Heart right ventricle (tissue), 16 donors: ENCODE results near the gene METTL26. TPM values are rescaled to one million over a fixed set of nuclear protein-coding genes. Genes with fewer than 3 reads are reported as not detected.
A peak's percentile ranks its signal among the peaks of the same experiment; 100 is the strongest.

Experiments used
- ATAC-seq, 8 donors: fragments of 200-7000 bp; cut with Tn5 transposase; one replicate each; pipeline ENCODE4 v1.9.1; 2020; ENCODE audit warnings: mild to moderate bottlenecking in 8 of 8, moderate library complexity in 8 of 8, moderate number of reproducible peaks in 1 of 8
- DNase-seq, 2 donors: peaks; one replicate each; pipeline ENCODE4 v3.0.0-alpha.2; 2020
- H3K27ac ChIP-seq, 10 donors: fragments of 200-600 bp; sonication (generic) in 2 of 10; one replicate each; pipeline versions ENCODE4 v1.5.0 to v1.8.0; 2020 to 2022; ENCODE audit warnings: mild to moderate bottlenecking in 3 of 10
- H3K27me3 ChIP-seq, 7 donors: fragments of 200-600 bp; one replicate each; pipeline ENCODE4 v1.8.0; 2021 to 2022; ENCODE audit warnings: mild to moderate bottlenecking in 2 of 7
- H3K36me3 ChIP-seq, 9 donors: fragments of 200-600 bp; sonication (generic) in 1 of 9; one replicate each; pipeline versions ENCODE4 v1.5.0 to v1.8.0; 2020 to 2022; ENCODE audit warnings: mild to moderate bottlenecking in 2 of 9
- H3K4me1 ChIP-seq, 9 donors: fragments of 200-600 bp; sonication (generic) in 1 of 9; one replicate each; pipeline versions ENCODE4 v1.5.0 to v1.8.0; 2020 to 2022; ENCODE audit warnings: mild to moderate bottlenecking in 4 of 9
- H3K4me3 ChIP-seq, 10 donors: fragments of 200-600 bp; sonication (generic) in 2 of 10; one replicate each; pipeline versions ENCODE4 v1.5.0 to v1.8.0; 2020 to 2022; ENCODE audit warnings: mild to moderate bottlenecking in 7 of 10, moderate library complexity in 2 of 10
- H3K9me3 ChIP-seq, 11 donors: fragments of 200-600 bp in 10 of 11; sonication (generic) in 2 of 11; one replicate each; pipeline versions ENCODE4 v1.5.0 to v1.8.0; 2013 to 2022; ENCODE audit warnings: mild to moderate bottlenecking in 2 of 11, control low read depth in 1 of 11, moderate library complexity in 1 of 11
- WGBS, 2 donors: extraction: QIAGEN DNeasy Blood & Tissue Kit; methylation state at CpG; one replicate each; pipeline ENCODE4 v1.1.7; 2013; ENCODE audit warnings: inconsistent platforms in 1 of 2; 5-methylcytosine and 5-hydroxymethylcytosine counted together
- intact Hi-C, 10 donors: fragments of 100-400 bp; cut with DNase I; formaldehyde crosslinking; loops; one replicate each; pipeline versions ENCODE4 v1.11.1 to v1.14.2; 2022
- polyA plus RNA-seq, 2 donors: library from polyadenylated mRNA; stranded (reverse); fragments of 200-250 nt; gene quantifications; one replicate each; pipeline ENCODE4 v1.2.3, GENCODE V29; 2013
- total RNA-seq, 10 donors: library from RNA; stranded (reverse); fragmentation: NEBNext Ultra II Directional in 3 of 10; extraction: Animal tissue kit (Norgen Biotek cat#: 25700) in 3 of 10; gene quantifications; one replicate each; pipeline versions ENCODE4 v1.2.1 to v1.2.4, GENCODE V29; 2021 to 2023
- TF ChIP-seq, protein P1 (sequence below), 9 donors: fragments of 200-600 bp; sonication (generic) in 2 of 9; IDR thresholded peaks; one replicate each; pipeline versions ENCODE4 v1.5.0 to v1.8.0; 2021 to 2022; ENCODE audit warnings: antibody characterized with exemption in 9 of 9, mild to moderate bottlenecking in 5 of 9, moderate library complexity in 1 of 9
- donor health status: Arrhythmogenic right ventricular cardiomyopathy.
- donor health status: ischemic (EF 13 %, LVEDD 7.1; RV severe dilation, severe dysfunction).
- donor health status: healthy with polysubstance abuse.
- donor health status: DM: no; HTN: yes; CAD: no.
- donor health status: DM: no; HTN: no; CAD: no.
- donor health status: ischemic (EF 25% LVEDD 6.9; RV normal size, moderate dysfunction).
- donor health status: ischemic (EF 25% LVEDD 5.7; RV mildly dilated, moderate dysfunction).
- donor health status: healthy.
- donor health status: DM: yes; HTN: yes; CAD: no.
- donor health status: Ischemic cardiomyopathy.
- donor health status: ischemic (EF 35%, LVEDD 5.7; RV mildly dilated, moderate dysfunction).
- donor health status: nonischemic (EF 11% LVEDD 7.7; RV severe dilation, severe dysfunction).
- donor health status: DM: yes; HTN: yes; CAD: no.
- donor health status: PGD.
- donor health status: ischemic (EF 29% LVEDD 5.4; RV normal size, mild dysfunction).
- donor health status: nonischemic (EF 23%, LVEDD 6.1; RV moderate dilation, normal function).

METTL26 gene
- total and polyA plus RNA-seq, 12 donors, result 34.5 to 237 (median 44.8) TPM

DNA sequence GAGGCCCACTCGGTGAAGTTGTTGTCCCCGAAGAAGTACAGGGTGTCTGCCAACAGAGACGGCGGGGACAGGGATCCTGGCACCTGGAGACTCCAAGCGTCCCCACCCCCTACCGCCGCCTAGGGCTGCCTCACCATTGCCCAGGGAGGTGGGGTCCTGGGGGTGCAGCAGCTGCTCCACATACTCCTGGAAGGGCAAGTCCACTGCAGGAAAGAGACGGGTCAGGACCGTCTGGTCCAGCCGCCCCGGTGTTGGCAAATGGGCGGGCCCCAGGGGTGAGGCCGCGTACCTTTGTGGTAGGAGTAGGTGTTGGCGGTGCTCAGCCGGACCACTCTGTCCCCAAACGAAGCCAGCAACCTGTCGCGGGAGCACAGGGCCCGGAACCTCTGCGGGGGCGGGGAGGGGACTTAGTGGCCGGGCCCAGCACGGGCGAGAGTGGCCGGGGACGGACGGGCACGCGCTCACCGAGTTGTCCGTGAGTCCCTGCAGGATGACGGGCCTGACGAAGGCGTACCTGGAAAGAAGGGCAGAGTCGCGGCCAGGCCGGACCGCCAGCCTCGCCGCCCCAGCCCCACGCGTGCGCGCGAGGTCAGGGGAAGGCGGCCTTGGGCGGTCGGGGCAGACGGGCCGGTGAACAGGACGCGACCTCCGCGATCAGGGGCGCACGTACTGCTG is 47.4 kb upstream of the METTL26 start:
- no peak for ATAC-seq
- TF ChIP-seq, protein P1, sequence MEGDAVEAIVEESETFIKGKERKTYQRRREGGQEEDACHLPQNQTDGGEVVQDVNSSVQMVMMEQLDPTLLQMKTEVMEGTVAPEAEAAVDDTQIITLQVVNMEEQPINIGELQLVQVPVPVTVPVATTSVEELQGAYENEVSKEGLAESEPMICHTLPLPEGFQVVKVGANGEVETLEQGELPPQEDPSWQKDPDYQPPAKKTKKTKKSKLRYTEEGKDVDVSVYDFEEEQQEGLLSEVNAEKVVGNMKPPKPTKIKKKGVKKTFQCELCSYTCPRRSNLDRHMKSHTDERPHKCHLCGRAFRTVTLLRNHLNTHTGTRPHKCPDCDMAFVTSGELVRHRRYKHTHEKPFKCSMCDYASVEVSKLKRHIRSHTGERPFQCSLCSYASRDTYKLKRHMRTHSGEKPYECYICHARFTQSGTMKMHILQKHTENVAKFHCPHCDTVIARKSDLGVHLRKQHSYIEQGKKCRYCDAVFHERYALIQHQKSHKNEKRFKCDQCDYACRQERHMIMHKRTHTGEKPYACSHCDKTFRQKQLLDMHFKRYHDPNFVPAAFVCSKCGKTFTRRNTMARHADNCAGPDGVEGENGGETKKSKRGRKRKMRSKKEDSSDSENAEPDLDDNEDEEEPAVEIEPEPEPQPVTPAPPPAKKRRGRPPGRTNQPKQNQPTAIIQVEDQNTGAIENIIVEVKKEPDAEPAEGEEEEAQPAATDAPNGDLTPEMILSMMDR (IDR thresholded peaks at IDR 0.05), result no peak
- peaks cover 0 to 48% (median 19%) of the 10 kb centered on the region in 9 donors for H3K36me3 ChIP-seq
- intact Hi-C loops, result no loop called here
- peak overlapping the region in 9 of 10 donors; percentile 64 to 88 (median 82) for H3K27ac ChIP-seq
- peak overlapping the region; percentile 40 to 94 (median 76) for H3K4me3 ChIP-seq
- 13 to 14% methylated on average over 54 to 57 of the region's 57 CpGs for WGBS, 2 donors
- H3K4me1 ChIP-seq, result peaks cover 33 to 64% (median 51%) of the 10 kb centered on the region in 9 donors
- DNase-seq, result no peak
- H3K9me3 ChIP-seq, result no peaks in the 10 kb centered on the region
- no peaks in the 10 kb centered on the region for H3K27me3 ChIP-seq

DNA sequence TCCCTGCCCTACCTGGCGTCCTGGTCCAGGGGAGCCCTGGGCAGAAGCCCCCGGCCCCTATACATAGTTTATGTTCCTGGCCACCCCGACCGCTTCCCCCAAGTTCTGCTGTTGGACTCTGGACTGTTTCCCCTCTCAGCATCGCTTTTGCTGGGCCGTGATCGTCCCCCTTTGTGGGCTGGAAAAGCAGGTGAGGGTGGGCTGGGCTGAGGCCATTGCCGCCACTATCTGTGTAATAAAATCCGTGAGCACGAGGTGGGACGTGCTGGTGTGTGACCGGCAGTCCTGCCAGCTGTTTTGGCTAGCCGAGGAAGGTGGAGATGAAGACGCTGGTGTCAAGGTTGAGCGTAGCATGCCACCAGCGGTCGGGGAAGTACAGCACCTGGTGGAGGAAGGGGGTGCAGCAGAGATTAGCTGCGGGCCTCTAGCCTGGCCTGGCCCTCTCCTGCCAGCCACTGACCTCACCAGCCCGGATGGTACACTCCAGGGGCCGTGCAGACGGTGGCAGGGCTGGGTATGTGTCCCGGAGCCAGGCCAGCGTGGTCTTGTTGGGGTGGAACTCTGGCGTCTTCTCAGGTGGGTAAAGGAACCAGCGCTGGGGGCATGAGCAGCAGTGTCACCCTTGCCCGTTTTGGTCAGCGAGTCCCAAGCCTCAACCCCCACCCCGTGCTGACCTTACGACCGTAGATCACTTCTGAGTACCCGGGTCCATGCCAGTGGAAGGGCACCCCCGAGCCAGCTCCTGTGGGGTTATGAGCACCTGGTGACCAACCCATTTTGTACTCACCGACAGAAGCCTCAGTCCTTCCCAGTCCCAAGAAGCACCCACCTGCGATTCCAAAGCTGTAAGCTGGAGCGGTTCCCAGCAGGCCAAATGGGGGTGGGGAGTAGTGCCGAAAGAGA is 46.6 kb upstream of the METTL26 start:
- 85 to 86% methylated on average over 36 of the region's 36 CpGs for WGBS, 2 donors
- DNase-seq (no peak), ATAC-seq (no peak)
- no peaks in the 10 kb centered on the region for H3K9me3 ChIP-seq
- TF ChIP-seq, protein P1 (IDR thresholded peaks at IDR 0.05), result no peak
- intact Hi-C loops, result no loop called here
- H3K4me3 ChIP-seq, result peak overlapping the region in 5 of 10 donors; percentile 76 to 94 (median 81)
- H3K36me3 ChIP-seq, result peaks cover 0 to 45% (median 19%) of the 10 kb centered on the region in 9 donors
- peaks cover 33 to 63% (median 50%) of the 10 kb centered on the region in 9 donors for H3K4me1 ChIP-seq
- peak overlapping the region in 1 of 10 donors; percentile 82 for H3K27ac ChIP-seq
- H3K27me3 ChIP-seq, result no peaks in the 10 kb centered on the region

DNA sequence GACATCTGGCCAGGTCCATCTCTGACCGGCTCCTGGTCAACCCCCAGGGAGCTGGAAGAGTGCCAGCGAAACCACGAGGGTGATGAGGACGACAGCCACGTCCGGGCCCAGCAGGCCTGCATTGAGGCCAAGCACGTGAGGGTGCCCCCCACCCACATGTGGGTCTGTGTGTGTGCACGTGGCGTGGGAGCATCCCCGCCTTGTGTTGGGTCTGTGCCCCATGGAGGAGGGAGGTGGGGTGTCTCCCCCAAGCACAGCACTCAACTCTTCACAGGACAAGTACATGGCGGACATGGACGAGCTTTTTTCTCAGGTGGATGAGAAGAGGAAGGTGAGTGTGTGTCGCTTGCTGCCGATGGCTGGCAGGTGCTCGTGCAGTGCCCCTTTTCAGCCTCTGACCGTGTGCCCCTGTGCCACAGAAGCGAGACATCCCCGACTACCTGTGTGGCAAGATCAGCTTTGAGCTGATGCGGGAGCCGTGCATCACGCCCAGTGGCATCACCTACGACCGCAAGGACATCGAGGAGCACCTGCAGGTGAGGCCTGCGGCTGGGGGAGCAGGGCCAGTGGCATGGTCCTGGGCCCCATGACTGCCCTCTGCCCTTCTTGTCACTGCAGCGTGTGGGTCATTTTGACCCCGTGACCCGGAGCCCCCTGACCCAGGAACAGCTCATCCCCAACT is 45.8 kb upstream of the METTL26 start:
- intact Hi-C loops, result loop anchor here in 1 of 10 donors (2.0 kb wide), 1 partner anchor 39 kb away; the partner anchor contains the start of gene ANTKMT
- H3K36me3 ChIP-seq, result peaks cover 0 to 36% (median 19%) of the 10 kb centered on the region in 9 donors
- H3K27me3 ChIP-seq, result peaks cover 0 to 5% (median 0%) of the 10 kb centered on the region in 7 donors
- WGBS, 2 donors, result 74 to 77% methylated on average over 28 of the region's 28 CpGs
- H3K9me3 ChIP-seq, result no peaks in the 10 kb centered on the region
- H3K4me3 ChIP-seq, result peak overlapping the region in 5 of 10 donors; percentile 70 to 95 (median 77)
- no peak overlapping the region for H3K27ac ChIP-seq
- TF ChIP-seq, protein P1 (IDR thresholded peaks at IDR 0.05), result no peak
- H3K4me1 ChIP-seq, result peaks cover 33 to 63% (median 50%) of the 10 kb centered on the region in 9 donors
- ATAC-seq (no peak), DNase-seq (no peak)
